Lower lobe of right lung (tissue), 2 donors: Measurements from ENCODE around the gene HOXA5. TPM values are rescaled to one million over a fixed set of nuclear protein-coding genes. Genes with fewer than 3 reads are reported as not detected.

Experiments used
- ATAC-seq, 2 donors: fragments of 200-7000 bp; cut with Tn5 transposase; one replicate each; pipeline ENCODE4 v1.9.1; 2020 to 2022; ENCODE audit warnings: mild to moderate bottlenecking in 2 of 2, moderate library complexity in 2 of 2
- DNase-seq: peaks from one replicate; pipeline ENCODE4 v3.0.0-alpha.2; 2020
- H3K27ac ChIP-seq: fragments of 200-600 bp; one replicate; pipeline ENCODE4 v1.8.0; 2022
- H3K27me3 ChIP-seq: fragments of 200-600 bp; one replicate; pipeline ENCODE4 v1.8.0; 2022; ENCODE audit warnings: low read depth
- H3K36me3 ChIP-seq: fragments of 200-600 bp; one replicate; pipeline ENCODE4 v1.8.0; 2022; ENCODE audit warnings: mild to moderate bottlenecking
- H3K4me1 ChIP-seq: fragments of 200-600 bp; one replicate; pipeline ENCODE4 v1.8.0; 2022
- H3K4me3 ChIP-seq: fragments of 200-600 bp; one replicate; pipeline ENCODE4 v1.8.0; 2022; ENCODE audit warnings: mild to moderate bottlenecking
- H3K9me3 ChIP-seq: fragments of 200-600 bp; one replicate; pipeline ENCODE4 v1.8.0; 2022
- CTCF ChIP-seq: fragments of 200-600 bp; IDR thresholded peaks from one replicate; pipeline ENCODE4 v1.8.0; 2022; ENCODE audit warnings: antibody characterized with exemption, mild to moderate bottlenecking
- intact Hi-C: fragments of 100-400 bp; cut with DNase I; formaldehyde crosslinking; loops from one replicate; pipeline ENCODE4 v1.11.0; 2022
- long read RNA-seq: library from polyadenylated mRNA; unstranded; transcript quantifications from one replicate; pipeline ENCODE4 v2.0.0, GENCODE V29; 2021
- total RNA-seq: library from RNA; stranded (reverse); fragmentation: NEBNext Ultra II Directional; extraction: Animal tissue kit (Norgen Biotek cat#: 25700); gene quantifications from one replicate; pipeline ENCODE4 v1.2.1, GENCODE V29; 2021
- donor health status: DM: no; HTN: yes; CAD: no; lungs with severe emphysema.

HOXA5 gene
- 16.0 TPM for total RNA-seq
- long read RNA-seq, transcript HOXA5-201 (2 exons, 1,657 nt) = major isoform, 12 of 13 reads
- long read RNA-seq, partial matches to known transcripts = 0 of 13 reads
- long read RNA-seq, other reads (novel, unspliced or antisense) = 0 of 13 reads

- peaks cover 18% of the 10 kb centered on the region for H3K4me1 ChIP-seq
- peaks cover 68% of the 10 kb centered on the region for H3K27me3 ChIP-seq
- ATAC-seq (peak; percentile 79 to 81), DNase-seq (no peak)
- H3K36me3 ChIP-seq = no peaks in the 10 kb centered on the region
- peak within 1 kb of the TSS; percentile 70 for H3K4me3 ChIP-seq
- intact Hi-C loops = loop anchor here (5.0 kb wide), 1 partner anchor 286 kb away; no protein-coding TSS in a partner anchor
- peak within 1 kb of the TSS; percentile 95 for H3K27ac ChIP-seq
- H3K9me3 ChIP-seq = no peaks in the 10 kb centered on the region
- TF ChIP-seq CTCF = peak; percentile 85
Measured at GRCh38 chr7:27143023-27143949, at the start of gene HOXA5. HOXA5 (minus strand) TSS chr7:27143681; CDS start chr7:27143607, 74 bp downstream.

GRCh38 chr7:27192546-27193334, 49.3 kb upstream of the HOXA5 start:
- TF ChIP-seq CTCF = no peak
- Histone ChIP-seq H3K9me3 (no peaks in the 10 kb centered on the region), H3K36me3 (no peaks in the 10 kb centered on the region), H3K27ac (no peak overlapping the region), H3K4me3 (peak overlapping the region; percentile 46), H3K27me3 (peaks cover 100% of the 10 kb centered on the region), H3K4me1 (peaks cover 41% of the 10 kb centered on the region)
- DNase-seq (no peak), ATAC-seq (peak; percentile 59 to 66)
- intact Hi-C loops = loop anchor here (10.0 kb wide), 1 partner anchor 892 kb away; no protein-coding TSS in a partner anchor

GRCh38 chr7:27191833-27192545, 48.5 kb upstream of the HOXA5 start:
- TF ChIP-seq CTCF = no peak
- DNase-seq (no peak), ATAC-seq (peak; percentile 5 to 11)
- intact Hi-C loops = loop anchor here (10.0 kb wide), 1 partner anchor 893 kb away; no protein-coding TSS in a partner anchor
- Histone ChIP-seq H3K27ac (no peak overlapping the region), H3K4me3 (peak overlapping the region; percentile 46), H3K4me1 (peaks cover 42% of the 10 kb centered on the region), H3K36me3 (no peaks in the 10 kb centered on the region), H3K27me3 (peaks cover 100% of the 10 kb centered on the region), H3K9me3 (no peaks in the 10 kb centered on the region)

GRCh38 chr7:27191161-27191731, 47.8 kb upstream of the HOXA5 start:
- no peaks in the 10 kb centered on the region for H3K9me3 ChIP-seq
- peaks cover 100% of the 10 kb centered on the region for H3K27me3 ChIP-seq
- ATAC-seq (no peak), DNase-seq (no peak)
- no peaks in the 10 kb centered on the region for H3K36me3 ChIP-seq
- no peak for TF ChIP-seq CTCF
- H3K4me1 ChIP-seq = peaks cover 42% of the 10 kb centered on the region
- intact Hi-C loops = loop anchor here (10.0 kb wide), 1 partner anchor 894 kb away; no protein-coding TSS in a partner anchor
- H3K27ac ChIP-seq = no peak overlapping the region
- H3K4me3 ChIP-seq = no peak overlapping the region
